Adrenal gland (tissue), 5 donors: Measurements from ENCODE around the gene KCNAB1.

Experiments
- POLR2A ChIP-seq, 2 donors: fragments of 450-650 bp; IDR thresholded peaks; one replicate each; pipeline ENCODE4 v1.6.1; 2017; ENCODE audit warnings: antibody characterized with exemption in 2 of 2, mild to moderate bottlenecking in 2 of 2, moderate library complexity in 1 of 2
- TF ChIP-seq, protein P1 (sequence below), 6 experiments: fragments of 450-650 bp in 4 of 6; fragments of 200-600 bp in 2 of 6; sonication (generic) in 1 of 6; IDR thresholded peaks; 1 replicate in 5 of 6; 2 replicates in 1 of 6; pipeline versions ENCODE4 v1.5.1 to v1.8.0; 2016 to 2021; ENCODE audit warnings: antibody characterized with exemption in 6 of 6, mild to moderate bottlenecking in 2 of 6, moderate library complexity in 1 of 6
- donor health status: DM: no; HTN: no; CAD: no.

DNA sequence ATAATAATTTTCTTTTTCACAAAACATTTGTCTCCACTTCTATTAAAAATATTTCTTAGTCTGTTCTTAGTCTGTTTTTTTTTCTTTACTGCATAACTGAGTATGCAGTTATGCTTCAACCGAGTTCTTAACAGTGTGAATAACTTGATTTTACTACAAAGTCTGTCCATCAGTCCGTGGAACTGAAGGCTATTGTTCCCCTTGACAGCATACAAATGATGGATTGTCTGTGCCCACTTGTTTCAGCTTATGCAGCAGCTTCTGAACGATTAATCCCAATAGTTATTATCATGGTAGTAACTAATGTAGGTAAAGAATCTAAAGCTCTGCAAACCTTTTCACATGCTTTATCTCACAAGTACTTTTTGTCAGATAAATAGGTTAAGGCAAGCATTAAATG, 283.8 kb downstream of the KCNAB1 start:
- TF ChIP-seq, protein P1, sequence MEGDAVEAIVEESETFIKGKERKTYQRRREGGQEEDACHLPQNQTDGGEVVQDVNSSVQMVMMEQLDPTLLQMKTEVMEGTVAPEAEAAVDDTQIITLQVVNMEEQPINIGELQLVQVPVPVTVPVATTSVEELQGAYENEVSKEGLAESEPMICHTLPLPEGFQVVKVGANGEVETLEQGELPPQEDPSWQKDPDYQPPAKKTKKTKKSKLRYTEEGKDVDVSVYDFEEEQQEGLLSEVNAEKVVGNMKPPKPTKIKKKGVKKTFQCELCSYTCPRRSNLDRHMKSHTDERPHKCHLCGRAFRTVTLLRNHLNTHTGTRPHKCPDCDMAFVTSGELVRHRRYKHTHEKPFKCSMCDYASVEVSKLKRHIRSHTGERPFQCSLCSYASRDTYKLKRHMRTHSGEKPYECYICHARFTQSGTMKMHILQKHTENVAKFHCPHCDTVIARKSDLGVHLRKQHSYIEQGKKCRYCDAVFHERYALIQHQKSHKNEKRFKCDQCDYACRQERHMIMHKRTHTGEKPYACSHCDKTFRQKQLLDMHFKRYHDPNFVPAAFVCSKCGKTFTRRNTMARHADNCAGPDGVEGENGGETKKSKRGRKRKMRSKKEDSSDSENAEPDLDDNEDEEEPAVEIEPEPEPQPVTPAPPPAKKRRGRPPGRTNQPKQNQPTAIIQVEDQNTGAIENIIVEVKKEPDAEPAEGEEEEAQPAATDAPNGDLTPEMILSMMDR (IDR thresholded peaks at IDR 0.05) = no peak
- TF ChIP-seq POLR2A (IDR thresholded peaks at IDR 0.05) = no peak
